HG03460 (cell line): ENCODE data around the gene PNPLA2.

Experiments
- ATAC-seq: cut with Tn5 transposase; IDR thresholded peaks from one replicate; pipeline ENCODE4 v1.9.1; 2021; ENCODE audit not compliant: unreplicated experiment

Gene PNPLA2

GRCh38 chr11:870418-870817, 51.7 kb downstream of the PNPLA2 start:
- ATAC-seq: no peak

DNA sequence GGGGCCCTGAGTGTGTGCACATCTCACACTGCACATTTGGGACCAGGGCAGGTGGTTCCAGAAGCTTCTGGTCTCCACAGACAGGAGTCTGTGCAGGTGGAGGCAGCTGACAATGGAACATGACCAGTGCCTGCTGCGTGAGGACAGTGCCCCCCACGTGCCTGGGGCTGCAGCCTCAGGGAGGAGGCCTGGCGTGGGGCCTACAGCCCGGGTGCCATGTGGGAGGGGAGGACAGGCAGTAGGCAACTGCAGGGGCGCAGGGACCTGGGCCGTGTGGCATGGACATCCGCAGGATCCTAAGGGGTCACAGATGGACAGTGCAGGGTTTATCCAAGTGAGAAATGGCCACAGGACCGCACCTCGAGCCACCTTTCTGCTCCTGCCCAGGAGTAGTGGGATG, 52.8 kb downstream of the PNPLA2 start:
- ATAC-seq: no peak

- ATAC-seq: no peak
Measured at GRCh38 chr11:872799-873198, 54.1 kb downstream of the PNPLA2 start.

DNA sequence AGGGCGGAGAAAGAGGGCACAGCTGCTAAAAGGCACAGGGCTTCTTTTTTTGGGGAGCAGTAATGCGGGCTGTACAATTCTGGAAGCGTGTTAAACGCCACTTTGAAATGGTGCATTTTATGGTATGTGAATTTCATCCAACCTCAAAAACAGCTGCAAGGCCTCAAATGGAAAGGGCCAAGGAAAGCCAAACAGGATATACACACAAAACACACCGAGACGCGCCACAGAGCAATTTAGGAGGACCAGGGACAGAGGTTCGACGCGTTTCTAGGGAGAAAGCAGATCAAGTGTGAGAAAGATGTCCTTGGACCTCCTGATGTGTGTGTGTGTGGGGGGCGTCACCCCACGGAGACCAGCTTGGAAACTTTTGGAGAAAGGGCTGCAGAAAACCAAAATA, 55.0 kb downstream of the PNPLA2 start:
- ATAC-seq: no peak
